Cerebellar nuclear complex (tissue), 1 donor: ENCODE results near the gene BCL2L1.
"Not testable (repeated sequence)": the region's sequence is repeated elsewhere in the genome, so short reads cannot be mapped to it uniquely, and the experiment has no call there.

Source experiments
- DNase-seq, 2 experiments: peaks; one replicate each; lab custom pipeline; 2025; lab: John Stamatoyannopoulos, UW

BCL2L1 gene

DNA sequence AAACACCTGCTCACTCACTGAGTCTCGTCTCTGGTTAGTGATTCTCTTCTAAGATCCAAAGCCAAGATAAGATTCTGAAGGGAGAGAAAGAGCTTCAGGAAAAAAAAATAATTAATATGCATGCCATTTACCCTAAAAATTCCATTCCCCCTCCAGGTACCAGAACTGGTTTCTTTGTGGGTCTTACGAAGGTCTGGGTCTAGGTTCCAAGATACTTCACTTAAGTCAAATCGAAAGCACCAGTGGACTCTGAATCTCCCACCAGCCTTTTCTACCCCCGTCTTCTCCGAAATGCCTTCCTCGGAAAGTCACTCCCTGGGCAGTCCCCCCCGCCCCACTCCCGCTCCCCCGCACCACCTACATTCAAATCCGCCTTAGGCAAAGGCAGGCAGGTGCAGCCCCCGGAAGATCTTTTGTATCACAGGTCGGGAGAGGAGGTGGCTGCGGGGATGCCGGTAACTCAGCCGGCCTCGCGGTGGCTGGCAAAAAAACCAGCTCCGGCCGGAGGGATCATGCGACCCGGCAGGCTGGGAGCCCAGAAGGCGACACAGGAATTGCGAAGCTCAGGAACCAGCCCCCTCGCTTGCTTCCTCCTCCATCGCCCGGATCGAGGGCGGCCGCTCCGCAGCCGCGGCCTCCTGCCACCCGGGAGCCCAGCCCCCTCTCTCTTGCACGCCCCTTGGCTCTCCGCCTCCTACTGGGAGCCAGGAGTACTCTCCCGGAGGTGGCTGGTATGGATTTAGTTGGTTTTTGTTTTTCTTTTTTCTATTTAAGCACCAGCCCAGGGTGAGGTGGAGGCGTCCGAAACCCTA is at the start of gene BCL2L1:
Gene BCL2L1, minus strand, starts transcription at position 612 of the 812 bp plus-strand sequence. CDS start 650 bp downstream, outside the sequence.
- DNase-seq: peak in 1 of 2 experiments; percentile 24

- no peak for DNase-seq
Observed at GRCh38 chr20:31770243-31770642, 47.6 kb upstream of the BCL2L1 start.

DNA sequence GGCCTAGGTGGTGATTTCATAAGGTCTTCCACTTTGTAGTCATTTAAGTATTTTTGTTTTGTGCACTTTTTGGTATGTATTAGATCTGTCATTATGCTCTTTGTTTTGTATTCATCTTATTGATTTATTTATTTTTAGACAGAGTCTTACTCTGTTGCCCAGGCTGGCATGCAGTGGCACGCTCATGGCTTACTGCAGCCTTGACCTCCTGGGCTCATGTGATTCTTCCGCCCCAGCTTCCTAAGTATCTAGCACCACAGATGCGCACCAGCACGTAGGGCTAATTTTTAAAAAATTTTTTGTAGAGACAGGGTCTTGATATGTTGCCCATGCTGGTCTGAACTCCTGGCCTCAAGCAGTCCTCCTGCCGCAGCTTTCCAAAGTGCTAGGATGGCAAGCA is 47.0 kb upstream of the BCL2L1 start:
- no peak for DNase-seq

GRCh38 chr20:31767805-31768204 is 45.1 kb upstream of the BCL2L1 start:
- no peak for DNase-seq

- DNase-seq: no peak
Observed at GRCh38 chr20:31764641-31765305, 42.1 kb upstream of the BCL2L1 start.

DNA sequence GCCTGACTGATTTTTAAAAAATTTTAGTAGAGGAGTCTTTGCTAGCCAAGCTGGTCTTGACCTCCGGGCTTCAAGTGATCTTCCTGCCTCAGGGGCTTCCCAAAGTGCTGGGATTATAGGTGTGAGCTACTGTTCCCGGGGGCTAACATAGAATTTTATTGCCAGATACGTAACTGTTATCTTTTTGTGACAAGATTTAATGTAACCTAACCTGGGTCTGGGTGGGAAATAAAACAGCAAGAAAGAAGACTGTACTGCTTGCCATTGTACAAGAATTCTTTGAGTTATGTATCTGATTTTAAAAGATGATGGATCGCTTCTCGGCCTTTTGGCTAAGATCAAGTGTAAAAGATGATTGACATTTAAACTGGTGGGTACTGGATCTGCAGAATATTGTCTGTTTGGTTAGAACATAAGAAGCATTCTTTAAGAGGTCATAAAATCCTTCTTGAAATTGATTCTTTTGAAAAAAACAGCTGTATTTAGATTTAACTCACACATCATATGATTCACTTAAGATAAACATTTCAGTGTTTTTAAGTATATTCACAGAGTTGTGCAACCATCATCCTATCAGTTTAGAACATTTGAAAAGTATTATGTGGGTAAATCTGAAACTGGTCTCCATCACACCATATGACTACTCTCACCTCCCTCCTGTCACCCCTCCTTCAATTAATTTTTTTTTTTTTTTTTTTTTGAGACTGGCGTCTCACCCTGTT is 38.0 kb upstream of the BCL2L1 start:
- no peak for DNase-seq

DNA sequence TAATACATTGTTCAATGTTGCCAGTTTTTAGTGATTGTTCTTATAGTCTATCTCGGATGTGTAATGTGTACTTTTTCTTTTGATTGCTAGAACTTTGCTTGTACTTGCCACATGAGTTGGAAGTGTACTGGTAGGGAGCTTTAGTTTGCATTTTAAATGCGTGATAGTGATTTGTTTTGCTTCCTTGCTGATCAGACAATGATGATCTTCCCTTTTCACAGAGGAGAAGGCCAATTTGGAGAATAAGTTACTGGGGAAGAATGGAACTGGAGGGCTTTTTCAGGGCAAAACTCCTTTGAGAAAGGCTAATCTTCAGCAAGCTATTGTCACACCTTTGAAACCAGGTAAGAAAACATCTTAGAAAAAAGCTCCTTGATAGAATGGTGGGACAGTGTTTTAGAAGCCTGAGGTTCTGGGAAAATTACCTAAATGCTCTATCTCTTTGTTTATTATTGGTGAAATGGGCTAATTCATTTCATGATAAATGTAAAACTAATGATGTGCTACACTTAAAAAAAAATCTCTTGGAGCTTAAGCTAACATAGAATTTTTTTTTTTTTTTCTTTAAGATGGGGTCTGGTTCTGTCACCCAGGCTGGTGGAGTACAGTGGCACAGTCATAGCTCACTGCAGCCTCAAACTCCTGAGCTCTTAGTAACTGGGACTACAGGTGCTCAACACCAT is 37.3 kb upstream of the BCL2L1 start:
- no peak for DNase-seq

DNA sequence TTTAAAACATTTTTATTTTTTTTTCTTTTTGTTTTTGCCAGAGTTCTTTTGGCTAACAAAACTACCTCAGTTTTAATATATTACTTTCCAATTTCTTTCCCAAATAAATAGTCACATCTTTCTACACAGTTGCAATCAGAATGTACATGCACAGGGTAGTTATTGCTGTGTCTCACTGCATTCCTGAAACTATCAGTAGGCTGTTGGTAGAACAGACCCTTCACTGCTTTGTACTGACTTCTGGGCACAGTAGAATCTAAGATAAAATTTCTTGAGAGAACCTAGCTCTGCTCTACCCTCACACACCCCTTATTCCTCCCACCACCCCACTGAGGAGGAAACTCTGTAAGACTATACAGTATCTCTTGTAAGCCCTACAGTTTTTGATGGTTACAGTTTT is 36.3 kb upstream of the BCL2L1 start:
- DNase-seq: no peak

- DNase-seq: no peak
Observed at GRCh38 chr20:31758521-31758920, 35.9 kb upstream of the BCL2L1 start.

DNA sequence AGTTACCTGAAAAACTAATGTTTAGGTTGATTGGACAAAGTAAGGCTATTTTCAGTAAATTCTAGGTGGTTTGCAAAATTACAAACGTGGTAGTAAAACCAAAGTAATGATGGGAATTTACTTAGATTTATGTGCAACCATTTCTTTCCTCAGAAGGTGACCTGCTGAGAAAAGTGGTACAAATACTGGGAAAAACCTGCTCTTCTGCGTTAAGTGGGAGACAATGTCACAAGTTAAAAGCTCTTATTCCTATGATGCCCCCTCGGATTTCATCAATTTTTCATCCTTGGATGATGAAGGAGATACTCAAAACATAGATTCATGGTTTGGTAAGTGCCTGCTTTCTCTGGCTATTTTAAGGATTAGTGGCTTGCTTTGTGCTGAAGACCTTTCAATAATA is 34.6 kb upstream of the BCL2L1 start:
- DNase-seq: no peak

GRCh38 chr20:31751126-31751525 is 28.5 kb upstream of the BCL2L1 start:
- DNase-seq: no peak

DNA sequence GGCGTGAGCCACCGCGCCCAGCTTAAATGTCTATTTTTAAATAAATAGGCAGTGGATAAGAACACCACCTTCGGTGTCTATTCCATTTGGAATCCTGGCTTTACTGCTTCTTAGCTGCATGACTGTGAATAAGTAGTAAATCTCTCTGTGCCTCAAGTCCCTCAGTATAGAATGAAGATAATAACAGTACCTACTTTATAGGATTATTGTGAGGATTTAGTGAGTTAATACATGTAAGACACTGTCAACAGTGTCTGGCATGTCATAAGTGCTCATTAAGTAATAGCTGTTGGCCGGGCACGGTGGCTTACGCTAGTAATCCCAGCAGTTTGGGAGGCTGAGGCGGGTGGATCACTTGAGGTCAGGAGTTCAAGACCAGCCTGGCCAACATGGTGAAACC is 26.6 kb upstream of the BCL2L1 start:
- DNase-seq: no peak

GRCh38 chr20:31747640-31748039 is 25.0 kb upstream of the BCL2L1 start:
- DNase-seq: no peak

DNA sequence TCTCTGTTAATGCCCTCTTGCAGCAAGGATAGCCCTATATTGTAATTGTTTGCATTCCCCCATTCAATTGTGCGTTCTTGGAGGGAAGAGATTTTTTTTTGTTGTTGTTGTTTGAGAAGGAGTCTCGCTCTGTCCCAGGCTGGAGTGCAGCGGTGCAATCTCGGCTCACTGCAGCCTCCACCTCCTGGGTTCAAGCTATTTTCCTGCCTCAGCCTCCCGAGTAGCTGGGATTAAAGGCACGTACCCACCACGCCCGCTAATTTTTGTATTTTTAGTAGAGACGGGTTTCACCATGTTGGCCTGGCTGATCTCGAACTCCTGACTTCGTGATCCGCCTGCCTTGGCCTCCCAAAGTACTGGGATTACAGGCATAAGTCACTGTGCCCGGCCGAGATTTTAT is 24.4 kb upstream of the BCL2L1 start:
- DNase-seq: not testable (repeated sequence)

- no peak for DNase-seq
Observed at GRCh38 chr20:31746068-31746878, 23.6 kb upstream of the BCL2L1 start.

DNA sequence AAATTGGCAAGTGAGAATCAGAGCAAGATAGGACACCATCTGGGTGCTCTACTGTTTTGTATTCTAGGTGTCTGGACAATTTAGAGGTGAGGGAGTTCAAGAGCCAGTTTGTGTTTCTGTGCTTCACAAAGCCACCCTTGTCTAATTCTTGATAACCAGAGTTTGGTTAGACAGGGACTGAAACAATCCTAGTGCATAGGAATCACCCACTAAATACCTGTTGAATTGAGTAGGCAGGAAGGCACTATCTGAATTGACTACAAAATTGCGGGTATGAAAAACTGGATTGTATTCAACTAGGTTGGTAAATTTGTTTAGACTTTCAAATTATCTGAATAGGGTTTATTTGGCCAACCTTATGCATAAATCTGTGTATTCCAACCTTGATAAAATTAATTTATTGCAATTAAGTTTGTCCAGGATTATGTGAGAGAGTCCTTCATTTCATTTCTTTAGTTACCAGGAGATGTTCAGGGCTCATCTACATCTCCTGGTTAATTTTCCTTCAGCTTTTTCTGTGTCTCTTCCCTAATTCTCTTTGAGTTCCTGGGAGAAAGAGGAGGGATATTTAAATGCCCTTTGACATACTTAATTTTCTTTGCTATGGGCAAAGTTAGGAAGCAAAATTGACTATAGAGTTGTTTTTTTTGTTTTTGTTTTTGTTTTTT is 18.1 kb upstream of the BCL2L1 start:
- no peak for DNase-seq

DNA sequence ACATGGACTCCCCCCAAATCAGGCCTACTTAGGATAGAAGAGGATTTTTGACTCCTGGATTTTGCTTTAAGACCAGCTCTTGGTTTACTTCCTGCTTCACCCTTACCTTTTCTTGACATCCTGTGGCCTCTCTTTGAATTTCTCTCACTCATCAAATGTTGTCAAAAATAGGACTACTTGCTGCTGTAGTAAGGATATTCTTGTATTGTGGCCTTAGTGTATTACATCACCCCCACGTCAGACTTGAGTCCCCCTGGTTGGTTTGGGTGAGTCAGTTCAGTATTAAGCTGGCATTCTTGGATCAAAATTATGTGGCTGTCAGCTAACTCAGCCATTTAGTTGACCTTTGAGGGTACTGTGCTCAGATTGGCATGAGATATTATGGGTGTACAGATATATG is 17.5 kb upstream of the BCL2L1 start:
- DNase-seq: no peak

DNA sequence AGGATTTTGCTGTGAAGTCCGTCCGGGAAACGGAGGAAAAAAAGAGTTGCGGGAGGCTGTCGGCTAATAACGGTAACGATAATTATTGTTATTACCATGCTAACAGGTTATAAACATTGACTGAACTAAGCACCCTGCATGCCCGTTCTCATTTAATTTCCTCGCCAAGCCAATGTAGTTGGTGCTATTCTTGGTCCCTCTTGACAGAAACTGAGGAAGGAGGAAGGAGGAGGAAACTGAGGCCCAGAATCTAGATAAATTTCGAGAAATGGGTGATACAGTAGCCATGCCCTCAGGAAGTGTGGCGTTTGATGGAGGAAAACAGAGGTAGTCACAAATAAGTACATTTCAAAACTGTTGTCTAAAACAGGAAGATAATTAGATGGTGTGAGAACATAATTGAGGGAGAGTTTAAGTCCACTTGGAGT is 16.9 kb upstream of the BCL2L1 start:
- no peak for DNase-seq

DNA sequence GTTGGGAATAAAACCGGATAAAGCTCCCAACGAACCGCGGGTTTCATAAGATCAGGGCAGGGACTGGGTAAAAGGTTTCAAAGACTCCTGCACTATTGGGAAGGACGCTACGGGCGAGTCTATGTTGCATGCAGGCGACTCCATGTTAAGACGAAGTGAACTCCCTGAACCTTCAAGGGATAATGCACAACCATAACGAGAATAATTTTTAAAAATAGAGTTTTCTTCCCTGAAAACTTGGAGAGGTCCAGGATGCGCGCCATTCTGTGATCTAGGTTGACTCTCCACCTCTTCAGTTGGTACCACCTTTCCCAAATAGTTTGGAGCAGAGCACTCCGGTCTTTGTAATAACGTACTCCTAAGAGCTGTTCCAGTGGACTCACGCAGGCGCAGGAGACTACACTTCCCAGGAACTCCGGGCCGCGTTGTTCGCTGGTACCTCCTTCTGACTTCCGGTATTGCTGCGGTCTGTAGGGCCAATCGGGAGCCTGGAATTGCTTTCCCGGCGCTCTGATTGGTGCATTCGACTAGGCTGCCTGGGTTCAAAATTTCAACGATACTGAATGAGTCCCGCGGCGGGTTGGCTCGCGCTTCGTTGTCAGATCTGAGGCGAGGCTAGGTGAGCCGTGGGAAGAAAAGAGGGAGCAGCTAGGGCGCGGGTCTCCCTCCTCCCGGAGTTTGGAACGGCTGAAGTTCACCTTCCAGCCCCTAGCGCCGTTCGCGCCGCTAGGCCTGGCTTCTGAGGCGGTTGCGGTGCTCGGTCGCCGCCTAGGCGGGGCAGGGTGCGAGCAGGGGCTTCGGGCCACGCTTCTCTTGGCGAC is 16.3 kb upstream of the BCL2L1 start, which contains the start of gene TPX2:
Gene TPX2, plus strand, starts transcription at position 562 of the 821 bp plus-strand sequence. CDS start 18,187 bp downstream, outside the sequence.
- DNase-seq: peak; percentile 69 to 93

DNA sequence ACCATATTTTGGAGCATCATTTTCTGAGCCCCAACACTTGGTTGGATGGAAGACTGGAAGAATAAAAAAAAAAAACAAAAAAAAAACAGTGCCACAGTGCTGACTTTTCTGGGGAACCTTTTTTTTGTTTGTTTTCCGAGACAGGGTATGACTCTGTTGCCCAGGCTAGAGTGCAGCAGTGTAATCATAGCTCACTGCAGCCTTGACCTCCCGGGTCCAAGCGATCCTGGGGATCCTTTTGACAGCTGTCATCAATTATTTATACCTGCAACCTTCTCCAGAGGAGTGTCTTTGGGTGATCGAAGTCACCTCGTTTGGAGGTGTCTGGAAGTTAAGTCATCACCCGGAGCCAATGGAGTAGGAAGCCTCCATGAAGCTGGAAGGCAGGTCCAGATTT is 8.7 kb upstream of the BCL2L1 start:
- no peak for DNase-seq
